Measurements from ENCODE around the gene SNTG2.
"Not testable (repeated sequence)": the region's sequence is repeated elsewhere in the genome, so short reads cannot be mapped to it uniquely, and the experiment has no call there.

Gene SNTG2

DNA sequence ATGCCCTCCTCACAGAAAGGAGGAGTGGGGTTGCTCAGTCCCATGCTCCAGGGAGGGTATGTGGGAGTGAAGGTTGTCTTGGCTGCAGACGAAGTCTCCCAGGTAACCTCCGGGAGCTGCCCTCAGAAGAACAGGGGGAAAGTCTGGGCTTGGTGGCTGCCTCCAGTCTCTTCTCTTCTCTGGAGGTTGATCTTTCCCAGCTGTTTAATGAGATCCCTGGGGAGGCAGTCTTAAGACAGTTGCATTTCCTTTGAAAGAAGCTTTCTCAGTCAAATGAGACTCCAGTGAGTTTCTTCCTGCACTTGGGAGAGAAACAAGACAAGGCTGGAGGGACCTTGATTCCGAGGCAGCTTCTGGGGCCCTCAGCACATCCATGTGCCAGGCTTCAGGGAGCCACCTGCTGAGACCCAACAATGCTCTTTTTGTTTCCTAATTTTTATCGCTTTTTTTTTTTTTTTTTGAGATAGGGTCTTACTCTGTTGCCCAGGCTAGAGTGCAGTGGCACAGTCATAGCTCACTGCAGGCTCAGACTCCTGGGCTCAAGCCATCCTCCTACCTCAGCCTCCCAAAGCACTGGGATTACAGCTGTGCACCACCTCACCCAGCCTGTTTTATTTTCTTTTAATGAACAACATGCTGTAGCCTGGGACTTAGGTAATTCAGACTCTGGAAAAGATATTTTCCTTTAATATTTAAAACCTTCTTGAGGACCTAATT, 390.9 kb downstream of the SNTG2 start:
- DNase-seq, result no peak

DNA sequence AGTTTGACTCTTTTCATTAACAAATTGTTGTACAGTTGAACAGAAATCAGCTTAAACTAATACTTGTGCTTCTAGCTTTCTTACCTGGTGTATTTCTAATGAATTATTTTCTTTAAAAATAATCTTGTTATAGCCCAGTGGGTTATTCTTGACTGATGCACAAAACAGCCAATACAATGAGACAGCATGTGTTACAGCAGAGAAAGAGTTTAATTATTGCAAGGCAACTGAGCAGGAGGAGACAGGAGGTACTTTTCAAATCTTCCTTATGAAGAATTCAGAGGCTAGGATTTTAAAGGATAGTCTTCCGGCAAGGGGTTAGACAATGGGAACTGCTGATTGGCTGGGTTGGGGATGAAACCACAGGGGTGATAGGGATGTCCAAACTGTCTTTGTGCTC, 398.1 kb downstream of the SNTG2 start:
- no peak for DNase-seq

DNA sequence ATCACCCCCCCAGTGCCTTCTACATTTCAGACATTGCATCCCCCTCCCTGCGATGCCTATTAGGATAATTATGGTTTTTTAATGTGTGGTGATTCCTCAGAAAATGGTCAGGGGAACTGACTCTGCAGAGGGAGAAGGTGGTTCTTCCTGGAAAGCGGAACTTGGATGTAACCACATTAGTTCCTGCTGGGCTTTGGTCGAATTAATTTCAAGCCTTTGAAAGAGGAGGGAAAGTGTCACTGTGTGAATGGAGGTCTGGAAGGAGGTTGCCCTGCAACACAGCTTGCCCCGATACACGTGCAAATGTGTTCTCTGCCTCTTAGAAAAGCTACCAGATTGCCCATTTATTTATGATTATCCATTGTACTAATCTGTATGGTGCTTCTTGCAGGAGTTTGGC, 399.5 kb downstream of the SNTG2 start:
- no peak for DNase-seq

DNA sequence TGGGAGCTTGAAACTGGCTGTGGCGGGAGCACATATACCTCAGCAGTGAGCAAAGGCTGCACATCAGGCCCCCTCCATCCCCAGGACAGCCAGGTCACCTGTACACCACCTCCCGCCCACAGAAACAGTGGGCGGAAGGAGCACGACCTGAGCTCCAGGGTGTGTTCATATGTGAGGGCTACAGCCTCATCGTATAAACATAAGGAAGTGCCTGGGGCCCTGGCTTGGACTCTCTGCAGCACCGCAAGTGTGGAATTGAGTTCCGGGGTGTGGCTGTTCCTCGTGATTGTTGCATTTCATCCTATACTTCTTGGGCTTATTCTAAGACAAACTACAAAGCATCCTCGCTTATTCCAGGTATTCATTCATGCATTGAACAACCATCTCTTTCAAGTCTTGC, 402.5 kb downstream of the SNTG2 start:
- DNase-seq, result no peak

DNA sequence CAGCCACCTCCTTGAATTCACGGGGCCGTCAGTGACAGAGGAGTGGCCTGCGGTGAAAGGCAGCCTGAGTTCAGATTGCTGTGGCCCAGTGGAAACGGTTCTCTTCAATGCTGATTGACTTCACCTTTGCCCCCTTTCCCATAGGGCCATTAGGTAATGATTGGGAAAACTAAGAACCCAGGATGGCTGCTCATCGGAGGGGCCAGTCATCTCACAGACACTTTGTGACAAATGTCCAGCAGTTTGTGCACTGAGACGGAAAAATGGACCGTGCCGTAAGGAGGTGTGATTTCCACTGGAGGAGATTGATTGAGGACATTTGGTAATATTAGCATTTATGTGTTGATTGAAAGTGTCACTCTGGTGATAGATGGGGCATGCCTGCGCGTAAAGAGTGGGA, 402.9 kb downstream of the SNTG2 start:
- no peak for DNase-seq

DNA sequence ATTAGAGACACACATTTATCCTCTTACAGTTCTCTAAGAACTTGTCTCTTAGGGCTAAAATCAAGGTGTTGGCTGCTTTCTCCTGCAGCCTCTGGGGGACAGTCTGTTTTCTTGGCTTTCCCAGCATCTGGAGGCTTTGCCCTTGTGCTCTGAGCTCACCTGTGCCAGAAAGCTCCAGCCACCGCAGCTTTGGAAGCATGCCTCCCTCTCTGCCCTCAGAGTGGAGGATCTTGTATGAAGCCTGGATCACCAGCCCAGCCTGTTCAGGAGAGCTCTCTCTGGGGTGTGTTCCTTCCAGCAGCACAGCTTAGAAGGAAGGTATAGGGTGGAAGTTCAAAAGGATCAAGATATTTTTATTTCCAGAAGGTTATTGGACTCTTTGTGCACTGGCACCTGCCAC, 409.5 kb downstream of the SNTG2 start:
- no peak for DNase-seq

DNA sequence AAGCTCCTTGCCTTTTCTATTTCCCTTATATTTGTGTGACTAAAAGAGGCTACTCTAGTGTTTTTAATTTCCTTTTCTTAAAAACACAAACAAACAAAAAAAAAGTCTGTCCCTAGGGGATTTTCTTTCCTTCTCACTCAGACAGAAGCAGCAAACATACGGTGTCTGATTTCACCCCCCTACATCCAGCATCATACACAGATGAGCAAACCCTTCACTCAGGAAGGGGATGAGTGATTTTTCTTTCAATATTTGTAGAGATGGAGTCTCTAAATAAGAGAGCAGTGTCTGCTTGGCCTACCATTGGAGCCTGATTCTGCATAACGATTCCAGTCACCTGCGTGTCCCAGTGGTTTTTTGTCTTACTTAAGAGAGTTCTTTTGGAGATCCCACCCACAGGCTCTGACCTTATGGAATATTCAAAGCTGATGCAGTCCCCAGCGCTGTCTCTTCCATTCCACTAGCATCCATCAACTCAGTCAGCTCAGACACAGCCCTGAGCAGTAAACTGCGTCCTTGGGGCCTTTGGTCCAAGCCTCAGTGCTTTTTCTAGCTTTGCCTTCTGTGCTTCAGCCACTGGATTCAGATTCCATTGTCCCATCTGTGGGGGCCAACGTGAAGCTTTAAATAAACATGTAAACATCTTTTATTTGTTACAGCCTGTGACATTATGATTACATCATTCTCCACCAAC, 410.1 kb downstream of the SNTG2 start:
- DNase-seq, result no peak

DNA sequence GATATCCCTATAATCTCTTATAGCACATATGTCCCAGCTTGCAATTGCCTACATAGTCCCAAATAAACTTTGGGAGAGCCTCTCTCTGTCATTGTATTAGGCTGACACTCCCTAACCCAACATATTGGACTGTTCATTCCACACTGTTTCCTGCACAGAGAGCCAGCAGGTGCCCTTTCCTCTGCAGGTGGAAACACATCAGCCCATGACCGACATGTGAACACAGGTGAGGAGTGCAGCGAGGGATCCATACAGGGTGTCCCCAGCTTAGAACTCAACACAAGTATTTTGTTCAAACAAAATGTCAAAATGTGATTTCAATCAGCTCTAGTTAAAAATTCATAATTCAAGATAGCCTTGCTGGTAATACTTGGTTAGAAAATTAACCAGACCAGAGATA, 412.7 kb downstream of the SNTG2 start:
- DNase-seq, result no peak

DNA sequence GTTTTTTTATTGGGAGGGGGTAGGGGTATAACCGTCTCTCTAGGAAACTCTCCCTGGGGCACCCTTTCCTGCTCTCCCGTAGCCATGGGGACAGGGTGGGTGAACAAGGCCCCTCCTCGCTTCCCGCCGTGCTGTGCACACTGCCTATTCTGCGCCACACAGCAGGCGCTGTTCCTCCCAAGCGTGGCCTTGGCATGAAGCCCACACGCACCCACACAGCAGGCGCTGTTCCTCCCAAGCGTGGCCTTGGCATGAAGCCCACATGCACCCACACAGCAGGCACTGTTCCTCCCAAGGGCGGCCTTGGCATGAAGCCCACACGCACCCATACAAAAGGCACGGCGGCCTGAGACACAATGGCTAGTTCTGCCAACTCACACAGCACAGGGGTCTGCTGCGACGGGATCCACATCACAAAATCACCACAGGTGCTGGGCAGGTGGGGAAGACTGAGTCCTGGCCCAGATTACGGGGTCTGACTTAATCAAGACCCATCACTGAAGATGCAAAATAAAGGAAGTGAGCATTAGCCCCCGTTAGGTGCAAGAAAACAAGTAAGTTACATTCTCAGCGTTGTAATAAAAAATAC, 416.0 kb downstream of the SNTG2 start:
- DNase-seq, result no peak

DNA sequence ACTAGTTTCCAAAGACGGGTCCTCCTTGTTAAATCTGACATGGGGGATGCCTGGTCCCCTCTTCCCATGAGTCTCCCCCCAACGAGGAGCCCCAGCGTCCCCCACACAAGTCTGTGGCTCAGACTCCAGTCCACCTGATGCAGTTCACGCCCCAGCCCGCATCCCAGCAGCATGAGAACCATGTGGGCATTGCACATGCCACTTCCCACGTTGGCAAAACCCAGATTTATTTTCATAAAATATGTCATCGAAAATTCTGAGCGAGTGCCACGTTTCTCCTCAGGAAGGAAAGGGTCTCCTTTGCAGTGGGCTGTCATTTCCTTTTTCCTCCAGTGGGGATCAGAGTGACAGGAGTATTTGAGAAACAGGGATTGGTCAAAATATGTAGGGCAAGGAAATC, 417.0 kb downstream of the SNTG2 start:
- DNase-seq, result no peak

DNA sequence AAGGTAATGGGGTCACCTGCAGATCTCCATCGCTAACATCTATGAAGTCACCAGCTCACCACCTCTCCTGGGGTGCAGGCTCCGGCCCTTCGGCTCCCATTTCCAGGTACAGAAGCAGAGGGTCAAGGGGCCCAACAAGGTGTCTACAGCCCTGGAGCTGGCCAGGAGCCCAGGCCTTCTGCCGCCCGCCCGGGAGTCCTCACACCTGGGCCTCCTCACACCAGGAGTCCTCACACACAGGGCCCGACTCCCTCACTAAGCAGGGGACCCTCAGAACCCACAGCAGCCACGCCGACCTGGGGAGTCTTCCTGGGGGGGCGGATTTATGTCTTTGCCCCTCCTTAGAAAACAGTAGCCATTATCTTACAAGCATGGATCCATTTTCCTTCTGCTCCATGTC, 419.3 kb downstream of the SNTG2 start:
- DNase-seq, result no peak

DNA sequence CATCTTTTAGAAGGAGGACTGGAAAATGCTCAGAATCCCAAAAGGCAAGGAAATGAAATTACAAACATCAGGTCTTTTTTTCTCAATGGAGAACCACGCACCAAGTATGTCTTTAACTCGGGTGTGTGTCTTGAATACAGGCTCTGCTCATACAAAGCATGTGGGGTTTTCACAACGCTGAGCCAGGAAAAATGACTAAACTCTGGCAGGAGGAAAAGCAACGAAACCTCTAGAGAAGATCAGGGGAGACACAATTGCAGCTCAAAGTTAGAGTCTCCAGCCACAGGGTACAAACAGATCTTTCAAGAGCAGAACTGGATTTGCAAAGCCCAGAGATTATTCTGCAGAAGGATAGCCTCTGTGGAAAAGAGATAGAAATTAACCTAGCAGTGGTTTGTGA, 419.8 kb downstream of the SNTG2 start:
- DNase-seq, result no peak

DNA sequence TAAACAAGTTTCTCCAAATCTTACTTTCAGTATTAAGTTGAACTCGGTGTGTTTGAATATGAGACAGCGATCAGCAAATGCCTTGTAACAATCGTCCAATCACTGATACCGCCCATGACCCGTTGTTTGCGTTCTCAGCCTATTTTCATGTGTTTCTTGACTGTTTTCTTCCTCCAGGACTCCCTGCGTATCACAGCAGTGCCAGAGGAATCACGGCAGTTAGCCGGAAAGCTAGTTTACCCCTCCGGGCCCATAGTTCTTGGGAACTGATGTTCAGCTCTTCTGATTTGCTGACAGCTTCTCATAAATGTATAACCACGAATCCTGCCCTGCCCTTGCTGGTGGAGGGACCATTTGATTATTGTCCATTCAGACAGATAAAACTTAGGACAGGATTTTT, 420.4 kb downstream of the SNTG2 start:
- no peak for DNase-seq

DNA sequence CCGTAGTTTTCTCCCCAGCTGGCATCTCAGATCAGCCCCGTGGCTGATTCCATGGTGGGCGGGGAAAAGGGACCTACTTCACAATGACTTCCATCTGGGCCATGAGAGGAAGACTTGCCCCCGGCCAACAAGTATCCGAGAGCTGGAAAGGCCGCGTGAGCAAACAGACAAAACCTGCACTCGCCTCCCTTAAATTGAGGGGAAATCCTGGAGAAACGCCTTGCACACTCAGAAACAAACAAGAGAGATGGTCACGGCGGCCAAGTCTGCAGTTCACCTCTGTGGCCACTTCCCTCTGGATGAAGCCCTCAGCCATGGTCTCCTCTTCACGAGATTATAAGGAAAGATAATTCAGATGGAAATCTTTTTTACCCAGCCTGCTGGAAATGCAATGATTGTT, 423.2 kb downstream of the SNTG2 start:
- no peak for DNase-seq

DNA sequence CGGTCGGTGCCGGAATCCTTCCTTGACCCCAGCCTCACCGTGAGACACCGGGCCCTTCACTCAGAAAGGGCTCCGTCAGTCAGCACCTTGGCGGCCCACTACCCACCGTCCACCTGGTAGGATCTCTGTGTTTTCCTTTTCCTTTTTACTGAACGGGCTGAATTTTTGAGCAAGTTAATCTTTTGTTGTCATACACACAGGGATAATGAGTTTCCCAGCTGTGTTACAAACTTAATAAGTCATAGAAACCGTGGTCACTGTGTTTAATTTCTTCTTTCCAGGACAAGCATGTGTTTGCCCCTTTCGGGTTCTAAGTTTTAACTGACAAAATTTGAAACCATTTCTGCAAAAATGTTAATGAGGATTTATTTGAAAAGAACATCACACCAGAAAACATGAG, 423.6 kb downstream of the SNTG2 start:
- DNase-seq, result no peak

DNA sequence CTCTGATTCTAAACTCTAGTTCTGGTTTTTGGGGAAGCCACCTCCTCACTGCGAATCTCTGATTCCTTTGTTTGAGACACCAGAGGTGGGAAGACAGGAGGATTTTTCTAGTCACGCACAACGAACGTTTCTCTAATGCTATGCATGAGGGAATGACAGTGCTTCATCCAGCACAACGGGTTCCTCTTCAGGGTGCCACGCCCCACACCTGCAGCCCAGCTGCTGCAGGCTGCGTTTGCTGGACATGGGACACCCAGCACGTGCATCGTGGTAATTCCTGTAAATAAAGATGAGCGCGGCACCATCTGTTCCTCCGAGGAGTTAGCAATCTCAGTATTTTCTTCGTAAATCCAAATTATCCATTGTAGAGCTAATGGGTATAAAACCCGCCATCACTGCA, 425.1 kb downstream of the SNTG2 start:
- no peak for DNase-seq

DNA sequence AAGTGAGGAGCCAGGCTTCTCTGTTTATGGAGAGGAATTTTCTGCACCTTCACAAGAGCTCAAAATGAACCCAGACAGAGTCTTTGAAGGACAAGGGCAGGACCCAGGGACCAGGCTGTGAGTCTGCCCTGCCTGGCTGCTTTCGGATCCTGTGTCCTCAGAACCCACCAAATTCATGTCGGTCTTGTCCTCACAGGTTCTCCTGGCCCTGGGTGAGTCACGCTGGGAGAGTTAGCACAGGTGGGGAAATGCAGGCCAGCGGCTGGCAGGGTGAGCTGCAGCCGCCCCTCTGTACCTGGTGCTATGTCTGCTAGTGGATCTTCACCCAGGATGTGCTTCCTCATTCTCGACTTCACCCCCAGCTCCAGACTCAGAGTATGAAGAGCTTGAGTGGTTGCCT, 426.8 kb downstream of the SNTG2 start:
- no peak for DNase-seq

DNA sequence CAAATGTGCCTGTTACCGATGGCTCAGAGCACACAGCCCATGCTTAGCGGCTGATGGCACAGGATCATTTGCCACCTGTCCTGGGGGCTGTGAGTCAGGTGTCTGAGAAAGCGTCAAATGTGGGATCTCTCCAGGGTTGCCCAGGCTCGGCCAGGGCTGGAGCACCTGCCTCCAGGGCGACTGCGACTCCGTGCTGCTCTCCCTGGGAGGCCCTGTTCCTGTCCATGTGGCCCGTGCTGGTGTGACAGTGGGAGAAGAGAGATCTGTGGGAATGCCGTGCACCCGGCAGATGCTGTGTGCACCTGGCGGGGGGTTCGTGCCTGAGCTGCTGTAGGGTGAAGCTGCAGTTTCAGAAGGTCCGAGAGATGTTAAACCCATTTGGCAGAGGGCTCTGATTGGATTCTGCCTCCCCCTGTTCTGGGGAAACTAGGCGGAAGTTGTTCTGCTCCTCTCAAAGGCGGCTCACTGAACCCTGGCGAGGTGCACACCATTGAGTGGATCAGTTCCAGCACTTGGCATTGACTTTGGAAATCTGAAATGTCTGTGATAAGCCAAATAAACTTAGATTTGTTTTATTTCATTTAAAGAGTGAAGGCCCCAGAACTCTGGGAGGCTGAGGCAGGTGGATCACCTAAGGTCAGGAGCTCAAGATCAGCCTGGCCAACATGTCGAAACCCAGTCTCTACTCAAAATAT, 428.0 kb downstream of the SNTG2 start:
- DNase-seq, result no peak

DNA sequence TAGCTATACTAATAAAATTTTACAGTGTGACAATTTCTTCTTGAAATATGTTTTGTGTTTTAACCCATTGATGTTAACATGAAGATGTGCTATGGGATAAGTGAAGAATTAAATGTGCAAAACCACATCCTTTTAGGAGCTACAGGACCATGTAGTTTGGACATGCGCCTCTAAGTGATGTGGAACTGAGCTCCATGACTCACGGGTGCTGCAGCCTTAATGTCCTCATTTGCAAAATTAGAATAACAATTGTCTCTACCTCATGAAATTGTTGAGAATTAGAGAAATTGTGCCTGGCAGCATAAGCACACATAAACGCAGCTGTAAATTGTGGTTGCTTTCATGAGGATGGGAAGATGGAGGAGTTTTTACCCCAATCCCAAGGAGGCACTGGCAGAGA, 431.0 kb downstream of the SNTG2 start:
- DNase-seq, result no peak

DNA sequence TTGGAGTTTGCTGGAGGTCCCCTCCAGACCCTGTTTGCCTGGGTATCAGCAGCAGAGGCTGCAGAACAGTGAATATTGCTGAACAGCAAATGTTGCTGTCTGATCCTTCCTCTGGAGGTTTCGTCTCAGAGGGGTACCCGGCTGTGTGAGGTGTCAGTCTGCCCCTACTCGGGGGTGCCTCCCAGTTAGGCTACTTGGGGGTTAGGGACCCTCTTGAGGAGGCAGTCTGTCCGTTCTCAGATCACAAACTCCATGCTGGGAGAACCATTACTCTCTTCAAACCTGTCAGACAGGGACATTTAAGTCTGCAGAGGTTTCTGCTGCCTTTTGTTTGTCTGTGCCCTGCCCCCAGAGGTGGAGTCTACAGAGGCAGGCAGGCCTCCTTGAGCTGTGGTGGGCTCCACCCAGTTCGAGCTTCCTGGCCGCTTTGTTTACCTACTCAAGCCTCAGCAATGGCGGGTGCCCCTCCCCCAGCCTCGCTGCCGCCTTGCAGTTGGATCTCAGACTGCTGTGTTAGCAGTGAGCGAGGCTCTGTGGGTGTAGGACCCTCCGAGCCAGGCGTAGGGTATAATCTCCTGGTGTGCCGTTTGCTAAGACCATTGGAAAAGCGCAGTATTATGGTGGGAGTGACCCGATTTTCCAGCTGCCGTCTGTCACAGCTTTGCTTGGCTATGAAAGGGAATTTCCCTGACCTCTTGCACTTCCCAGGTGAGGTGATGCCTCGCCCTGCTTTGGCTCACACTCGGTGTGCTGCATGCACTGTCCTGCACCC, 437.5 kb downstream of the SNTG2 start:
- not testable (repeated sequence) for DNase-seq

DNA sequence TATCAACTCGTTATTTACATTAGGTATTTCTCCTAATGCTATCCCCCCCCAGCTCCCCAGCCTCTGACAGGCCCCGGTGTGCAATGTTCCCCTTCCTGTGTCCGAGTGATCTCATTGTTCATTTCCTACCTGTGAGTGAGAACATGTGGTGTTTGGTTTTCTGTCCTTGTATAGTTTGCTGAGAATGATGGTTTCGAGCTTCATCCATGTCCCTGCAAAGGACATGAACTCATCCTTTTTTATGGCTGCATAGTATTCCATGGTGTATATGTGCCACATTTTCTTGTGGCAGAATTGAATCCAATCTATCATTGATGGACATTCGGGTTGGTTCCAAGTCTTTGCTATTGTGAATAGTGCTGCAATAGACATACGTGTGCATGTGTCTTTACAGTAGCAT, 439.5 kb downstream of the SNTG2 start:
- DNase-seq, result not testable (repeated sequence)

DNA sequence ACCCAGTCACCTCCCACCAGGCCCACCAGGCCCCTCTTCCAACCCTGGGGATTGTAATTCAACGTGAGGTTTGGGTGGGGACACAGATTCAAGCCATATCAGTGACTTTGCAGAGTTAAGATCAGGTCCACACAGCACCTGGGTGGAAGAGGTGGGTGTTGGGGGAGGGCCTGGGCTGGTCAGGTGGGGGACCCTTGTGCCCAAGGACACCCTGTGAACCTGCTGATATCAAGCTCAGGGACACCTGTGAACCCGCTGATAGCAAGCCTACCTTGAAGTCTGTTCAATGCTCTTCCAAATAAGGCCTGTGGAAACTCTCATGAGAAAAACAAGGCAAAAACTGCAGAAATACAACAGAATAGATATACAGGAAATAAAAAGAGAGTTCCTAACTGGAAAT, 442.7 kb downstream of the SNTG2 start:
- no peak for DNase-seq
